ENCODE results near the gene PROSER3. TPM values are rescaled to one million over a fixed set of nuclear protein-coding genes. Genes with fewer than 3 reads are reported as not detected.

The PROSER3 gene
- polyA plus RNA-seq, 3 donors, result 15.6 to 26.2 (median 26.0) TPM

- DNase-seq, result no peak
Observed at GRCh38 chr19:35774274-35775045, 16.5 kb downstream of the PROSER3 start.

GRCh38 chr19:35775046-35775297 is 17.0 kb downstream of the PROSER3 start:
- DNase-seq, result no peak

GRCh38 chr19:35775298-35776101 is 17.5 kb downstream of the PROSER3 start, which contains the start of gene ARHGAP33:
Gene ARHGAP33 (plus strand): TSS chr19:35775564. CDS start chr19:35775659, 95 bp downstream.
- DNase-seq, result peak; percentile 97

GRCh38 chr19:35776102-35776788 is 18.3 kb downstream of the PROSER3 start:
- no peak for DNase-seq

- no peak for DNase-seq
Observed at GRCh38 chr19:35777086-35777841, 19.3 kb downstream of the PROSER3 start.

- DNase-seq, result no peak
Observed at GRCh38 chr19:35777961-35778360, 20.0 kb downstream of the PROSER3 start.

- DNase-seq, result no peak
Observed at GRCh38 chr19:35779033-35779432, 21.1 kb downstream of the PROSER3 start.

- DNase-seq, result no peak
Observed at GRCh38 chr19:35780058-35780457, 22.1 kb downstream of the PROSER3 start.

- DNase-seq, result no peak
Observed at GRCh38 chr19:35780717-35781116, 22.7 kb downstream of the PROSER3 start.

GRCh38 chr19:35781650-35782049 is 23.7 kb downstream of the PROSER3 start:
- DNase-seq, result no peak

- DNase-seq, result no peak
Observed at GRCh38 chr19:35782589-35782988, 24.6 kb downstream of the PROSER3 start.

GRCh38 chr19:35783469-35784434 is 25.8 kb downstream of the PROSER3 start:
- DNase-seq, result no peak

- DNase-seq, result no peak
Observed at GRCh38 chr19:35784503-35785338, 26.7 kb downstream of the PROSER3 start.

- no peak for DNase-seq
Observed at GRCh38 chr19:35785339-35785627, 27.3 kb downstream of the PROSER3 start.

- no peak for DNase-seq
Observed at GRCh38 chr19:35786299-35787160, 28.6 kb downstream of the PROSER3 start.

GRCh38 chr19:35787227-35787799 is 29.3 kb downstream of the PROSER3 start:
- no peak for DNase-seq

- no peak for DNase-seq
Observed at GRCh38 chr19:35788205-35788960, 30.4 kb downstream of the PROSER3 start.
